Activated naive CD4-positive, alpha-beta T cell treated with Interleukin-2 at 50 U/mL for 16 hours (primary cell): Measurements from ENCODE around the gene CSN3.
"Not testable (repeated sequence)": the region's sequence is repeated elsewhere in the genome, so short reads cannot be mapped to it uniquely, and the experiment has no call there.

Experiments
- DNase-seq: peaks from one replicate; pipeline ENCODE4 v3.0.0-alpha.2; 2020

CSN3 gene

GRCh38 chr4:70242297-70242696 lies at the start of gene CSN3:
Gene CSN3 (plus strand): TSS chr4:70242597. CDS start chr4:70244820, 2,223 bp downstream.
- not testable (repeated sequence) for DNase-seq

GRCh38 chr4:70192895-70193294 lies 49.5 kb upstream of the CSN3 start:
- DNase-seq, result no peak

GRCh38 chr4:70195425-70195824 lies 47.0 kb upstream of the CSN3 start, which contains the start of gene ODAM:
Gene ODAM (plus strand): TSS chr4:70195725. CDS start chr4:70196544, 819 bp downstream.
- DNase-seq, result no peak

- DNase-seq, result no peak
These were observed 45.5 kb upstream of the CSN3 start for GRCh38 chr4:70196857-70197256.

- no peak for DNase-seq
These were observed 44.6 kb upstream of the CSN3 start for GRCh38 chr4:70197842-70198241.

GRCh38 chr4:70203601-70204000 lies 38.8 kb upstream of the CSN3 start:
- DNase-seq, result no peak

- DNase-seq, result not testable (repeated sequence)
These were observed 29.6 kb upstream of the CSN3 start for GRCh38 chr4:70212752-70213151.

GRCh38 chr4:70216109-70216508 lies 26.3 kb upstream of the CSN3 start:
- DNase-seq, result not testable (repeated sequence)

- not testable (repeated sequence) for DNase-seq
These were observed 25.8 kb upstream of the CSN3 start for GRCh38 chr4:70216550-70216949.

GRCh38 chr4:70221389-70221788 lies 21.0 kb upstream of the CSN3 start:
- DNase-seq, result not testable (repeated sequence)

- not testable (repeated sequence) for DNase-seq
These were observed 20.6 kb upstream of the CSN3 start for GRCh38 chr4:70221818-70222217.

GRCh38 chr4:70225824-70226223 lies 16.6 kb upstream of the CSN3 start, which contains the start of gene FDCSP:
Gene FDCSP (plus strand): TSS chr4:70226124. CDS start chr4:70231195, 5,071 bp downstream.
- no peak for DNase-seq

GRCh38 chr4:70236125-70236524 lies 6.3 kb upstream of the CSN3 start:
- no peak for DNase-seq

GRCh38 chr4:70239131-70239883 lies 3.1 kb upstream of the CSN3 start:
- no peak for DNase-seq

GRCh38 chr4:70239884-70240591 lies 2.4 kb upstream of the CSN3 start:
- DNase-seq, result no peak

GRCh38 chr4:70243091-70243490 lies 694 bp downstream of the CSN3 start:
- DNase-seq, result no peak

GRCh38 chr4:70251250-70251944 lies 9.0 kb downstream of the CSN3 start:
- no peak for DNase-seq

- DNase-seq, result no peak
These were observed 9.5 kb downstream of the CSN3 start for GRCh38 chr4:70251945-70252277.

- DNase-seq, result no peak
These were observed 27.3 kb downstream of the CSN3 start for GRCh38 chr4:70269674-70270073.

- DNase-seq, result no peak
These were observed 34.7 kb downstream of the CSN3 start for GRCh38 chr4:70277121-70277520.

GRCh38 chr4:70280567-70280966 lies 38.2 kb downstream of the CSN3 start:
- no peak for DNase-seq

- no peak for DNase-seq
These were observed 46.3 kb downstream of the CSN3 start for GRCh38 chr4:70288651-70289050.

- no peak for DNase-seq
These were observed 48.9 kb downstream of the CSN3 start for GRCh38 chr4:70291341-70291740.

- no peak for DNase-seq
These were observed 55.2 kb downstream of the CSN3 start for GRCh38 chr4:70297576-70297975.
